ENCODE measurements around the gene ZIK1.

Gene ZIK1

DNA sequence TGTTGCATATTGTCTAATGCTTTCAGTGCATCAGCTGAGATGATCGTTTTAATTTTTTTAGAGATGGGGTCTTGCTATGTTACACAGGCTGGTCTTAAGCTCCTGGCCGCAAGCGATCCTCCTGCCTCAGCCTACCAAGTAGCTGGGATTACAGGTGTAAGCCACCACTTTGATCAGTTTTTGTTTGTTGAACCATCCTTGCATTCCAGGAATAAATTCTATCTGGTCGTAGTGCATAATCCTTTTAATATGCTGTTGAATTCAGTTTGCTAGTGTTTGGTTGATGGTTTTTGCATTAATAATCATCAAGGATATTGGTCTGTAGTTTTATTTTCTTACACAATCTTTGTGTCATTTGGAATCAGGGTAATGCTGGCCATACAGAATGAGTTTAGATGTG is 53.4 kb downstream of the ZIK1 start:
- Mint-ChIP-seq H3K27ac (no peak overlapping the region), H3K4me3 (no peak overlapping the region), H3K4me1 (peaks cover 17% of the 10 kb centered on the region), H3K27me3 (no peaks in the 10 kb centered on the region), H3K36me3 (ENCODE audit: low read depth) (peaks cover 77% of the 10 kb centered on the region), H3K9me3 (peaks cover 69% of the 10 kb centered on the region)
- ATAC-seq = no peak
- DNase-seq = no peak

DNA sequence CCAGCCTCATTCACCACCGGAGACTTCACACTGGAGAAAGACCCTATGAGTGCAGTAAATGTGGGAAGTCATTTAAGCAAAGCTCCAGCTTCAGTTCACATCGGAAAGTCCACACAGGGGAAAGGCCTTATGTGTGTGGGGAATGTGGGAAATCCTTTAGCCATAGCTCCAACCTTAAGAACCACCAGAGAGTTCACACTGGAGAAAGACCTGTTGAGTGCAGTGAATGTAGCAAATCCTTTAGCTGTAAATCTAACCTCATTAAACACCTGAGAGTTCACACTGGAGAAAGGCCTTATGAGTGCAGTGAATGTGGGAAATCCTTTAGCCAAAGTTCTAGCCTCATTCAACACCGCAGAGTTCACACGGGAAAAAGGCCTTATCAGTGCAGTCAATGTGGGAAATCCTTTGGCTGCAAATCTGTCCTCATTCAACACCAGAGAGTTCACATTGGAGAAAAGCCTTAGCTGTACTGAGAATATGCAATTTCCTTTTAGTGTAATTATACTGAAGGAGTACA is 57.8 kb downstream of the ZIK1 start:
- peaks cover 74% of the 10 kb centered on the region for H3K9me3 Mint-ChIP-seq

DNA sequence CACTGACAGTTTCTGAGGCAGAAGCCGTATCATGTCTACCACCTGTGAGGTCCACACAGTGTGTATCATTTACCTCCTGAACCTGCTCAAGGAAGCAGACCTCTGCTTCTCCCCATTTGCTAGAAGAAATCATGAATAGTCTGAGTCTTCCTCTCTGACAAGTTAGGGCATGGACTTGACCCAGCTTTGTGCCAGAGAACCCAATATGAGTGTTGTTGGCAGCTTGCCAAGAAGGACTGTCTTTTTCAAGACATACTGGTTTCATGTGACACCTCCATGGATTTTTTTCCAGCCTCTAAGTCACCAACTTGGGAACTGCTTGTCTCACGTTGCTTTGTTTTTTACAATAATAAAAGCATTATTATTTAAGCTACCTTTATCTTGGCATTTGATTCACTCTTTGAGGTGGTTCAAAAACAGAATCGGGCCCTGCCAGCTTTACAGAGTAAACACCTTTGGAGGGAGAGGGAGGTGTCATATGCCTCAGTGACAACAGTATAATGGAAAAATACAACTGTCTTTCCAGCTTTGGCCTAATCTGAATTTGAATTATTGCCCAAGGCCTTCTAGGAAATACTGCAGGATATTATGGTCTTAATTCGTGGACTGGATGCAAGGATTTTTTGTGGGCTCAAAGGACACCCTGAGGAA is 58.6 kb downstream of the ZIK1 start:
- no peak for ATAC-seq
- DNase-seq = no peak
- H3K27me3 Mint-ChIP-seq = no peaks in the 10 kb centered on the region
- peaks cover 62% of the 10 kb centered on the region for H3K36me3 Mint-ChIP-seq (ENCODE audit: low read depth)
- peaks cover 73% of the 10 kb centered on the region for H3K9me3 Mint-ChIP-seq
- no peak overlapping the region for H3K4me3 Mint-ChIP-seq
- H3K4me1 Mint-ChIP-seq = no peaks in the 10 kb centered on the region
- no peak overlapping the region for H3K27ac Mint-ChIP-seq

More for the DNA sequence above, 57.8 kb downstream of the ZIK1 start:
- no peak overlapping the region for H3K4me3 Mint-ChIP-seq
- H3K27ac Mint-ChIP-seq = no peak overlapping the region
- ATAC-seq (no peak), DNase-seq (no peak)
- peaks cover 69% of the 10 kb centered on the region for H3K36me3 Mint-ChIP-seq (ENCODE audit: low read depth)
- no peaks in the 10 kb centered on the region for H3K4me1 Mint-ChIP-seq
- H3K27me3 Mint-ChIP-seq = no peaks in the 10 kb centered on the region

Measured in activated naive CD8-positive, alpha-beta T cell treated with anti-CD3 and anti-CD28 coated beads, Interleukin-2, amount 50 U/mL, for 24 hours (primary cell).